HG03196 (cell line): ENCODE data around the gene ASCL2.

Source experiments
- ATAC-seq: cut with Tn5 transposase; IDR thresholded peaks from one replicate; pipeline ENCODE4 v1.9.1; 2021; ENCODE audit not compliant: unreplicated experiment

ASCL2 gene

GRCh38 chr11:2270322-2271076 lies at the start of gene ASCL2:
TSS of gene ASCL2 (minus strand) at chr11:2270588. CDS start at chr11:2270332, 256 bp downstream.
- no peak for ATAC-seq

- no peak for ATAC-seq
These were observed 49.5 kb upstream of the ASCL2 start for GRCh38 chr11:2319791-2320472.

GRCh38 chr11:2318707-2319106 lies 48.3 kb upstream of the ASCL2 start:
- ATAC-seq: no peak

GRCh38 chr11:2318123-2318522 lies 47.7 kb upstream of the ASCL2 start:
- no peak for ATAC-seq

GRCh38 chr11:2317354-2318050 lies 47.1 kb upstream of the ASCL2 start:
- ATAC-seq: no peak

- ATAC-seq: no peak
These were observed 46.5 kb upstream of the ASCL2 start for GRCh38 chr11:2316963-2317244.

- ATAC-seq: no peak
These were observed 46.0 kb upstream of the ASCL2 start for GRCh38 chr11:2316169-2316962.

GRCh38 chr11:2315395-2316168 lies 45.2 kb upstream of the ASCL2 start:
- no peak for ATAC-seq

- ATAC-seq: no peak
These were observed 44.4 kb upstream of the ASCL2 start for GRCh38 chr11:2314525-2315394.

GRCh38 chr11:2314136-2314524 lies 43.7 kb upstream of the ASCL2 start:
- ATAC-seq: no peak

- no peak for ATAC-seq
These were observed 42.9 kb upstream of the ASCL2 start for GRCh38 chr11:2313051-2313951.

GRCh38 chr11:2312232-2313042 lies 42.0 kb upstream of the ASCL2 start:
- ATAC-seq: no peak

GRCh38 chr11:2311353-2312133 lies 41.2 kb upstream of the ASCL2 start:
- ATAC-seq: no peak

- ATAC-seq: no peak
These were observed 40.5 kb upstream of the ASCL2 start for GRCh38 chr11:2310786-2311352.

- no peak for ATAC-seq
These were observed 39.8 kb upstream of the ASCL2 start for GRCh38 chr11:2310073-2310785.
